Measurements from ENCODE around the gene BTF3L4.
A peak's percentile ranks its signal among the peaks of the same experiment; 100 is the strongest.

The BTF3L4 gene

GRCh38 chr1:52053862-52054261 lies 2.2 kb upstream of the BTF3L4 start:
- DNase-seq (ENCODE audit: extremely low read depth, insufficient read length) = no peak
- Histone ChIP-seq H3K27me3 (replicated peaks; ENCODE audit: control insufficient read depth, insufficient read depth, low read length) (no peaks in the 10 kb centered on the region), H3K36me3 (ENCODE audit: control insufficient read depth, insufficient read depth, low read length) (peaks cover 2% of the 10 kb centered on the region; the same call in 1 of the 2 replicates), H3K4me3 (replicated peaks; ENCODE audit: low read depth, low read length) (peak overlapping the region; percentile 81)
- no peak for TF ChIP-seq CTCF (IDR thresholded peaks at IDR 0.05; ENCODE audit: insufficient read depth, low read length, poor library complexity, severe bottlenecking)

GRCh38 chr1:52054496-52055065 lies 1.5 kb upstream of the BTF3L4 start:
- TF ChIP-seq CTCF (IDR thresholded peaks at IDR 0.05; ENCODE audit: insufficient read depth, low read length, poor library complexity, severe bottlenecking) = no peak
- Histone ChIP-seq H3K4me3 (replicated peaks; ENCODE audit: low read depth, low read length) (peak overlapping the region; percentile 81), H3K36me3 (ENCODE audit: control insufficient read depth, insufficient read depth, low read length) (peaks cover 2% of the 10 kb centered on the region; the same call in 1 of the 2 replicates), H3K27me3 (replicated peaks; ENCODE audit: control insufficient read depth, insufficient read depth, low read length) (no peaks in the 10 kb centered on the region)
- no peak for DNase-seq (ENCODE audit: extremely low read depth, insufficient read length)

GRCh38 chr1:52055066-52055865 lies 829 bp upstream of the BTF3L4 start, which contains the start of gene TXNDC12:
Gene TXNDC12, minus strand, starts transcription at chr1:52055191. Its CDS starts 95 bp downstream, at chr1:52055096.
- TF ChIP-seq CTCF (IDR thresholded peaks at IDR 0.05; ENCODE audit: insufficient read depth, low read length, poor library complexity, severe bottlenecking) = no peak
- peak within 1 kb of the TSS; percentile 81 for H3K4me3 ChIP-seq (replicated peaks; ENCODE audit: low read depth, low read length)
- peak; percentile 83 for DNase-seq (ENCODE audit: extremely low read depth, insufficient read length)

GRCh38 chr1:52055866-52056162 lies 281 bp upstream of the BTF3L4 start:
- Histone ChIP-seq H3K4me3 (replicated peaks; ENCODE audit: low read depth, low read length) (peak overlapping the region; percentile 81), H3K27me3 (replicated peaks; ENCODE audit: control insufficient read depth, insufficient read depth, low read length) (no peaks in the 10 kb centered on the region), H3K36me3 (ENCODE audit: control insufficient read depth, insufficient read depth, low read length) (peaks cover 5% of the 10 kb centered on the region)
- DNase-seq (ENCODE audit: extremely low read depth, insufficient read length) = no peak
- TF ChIP-seq CTCF (IDR thresholded peaks at IDR 0.05; ENCODE audit: insufficient read depth, low read length, poor library complexity, severe bottlenecking) = no peak

More at GRCh38 chr1:52055066-52055865, 829 bp upstream of the BTF3L4 start, which contains the start of gene TXNDC12:
- Histone ChIP-seq H3K36me3 (ENCODE audit: control insufficient read depth, insufficient read depth, low read length) (peaks cover 2% of the 10 kb centered on the region; the same call in 1 of the 2 replicates), H3K27me3 (replicated peaks; ENCODE audit: control insufficient read depth, insufficient read depth, low read length) (no peaks in the 10 kb centered on the region)

- Histone ChIP-seq H3K36me3 (ENCODE audit: control insufficient read depth, insufficient read depth, low read length) (peaks cover 5% of the 10 kb centered on the region), H3K4me3 (replicated peaks; ENCODE audit: low read depth, low read length) (peak overlapping the region; percentile 81), H3K27me3 (replicated peaks; ENCODE audit: control insufficient read depth, insufficient read depth, low read length) (no peaks in the 10 kb centered on the region)
- TF ChIP-seq CTCF (IDR thresholded peaks at IDR 0.05; ENCODE audit: insufficient read depth, low read length, poor library complexity, severe bottlenecking) = no peak
- DNase-seq (ENCODE audit: extremely low read depth, insufficient read length) = no peak
Observed at GRCh38 chr1:52056937-52057231, 789 bp downstream of the BTF3L4 start.
